ENCODE measurements around the gene RABL6. TPM values are rescaled to one million over a fixed set of nuclear protein-coding genes. Genes with fewer than 3 reads are reported as not detected.

The RABL6 gene
- total RNA-seq, 4 donors from 2014 or later = 54.2 to 70.7 (median 61.0) TPM

- H3K36me3 ChIP-seq = peaks cover 5% of the 10 kb centered on the region
- H3K27me3 ChIP-seq = peaks cover 22% of the 10 kb centered on the region
- H3K4me1 ChIP-seq = peaks cover 53% of the 10 kb centered on the region
- 57% methylated on average over 6 of the region's 43 CpGs for WGBS
- H3K4me3 ChIP-seq = peak overlapping the region; percentile 72
- no peaks in the 10 kb centered on the region for H3K9me3 ChIP-seq
- TF ChIP-seq POLR2A (IDR thresholded peaks at IDR 0.05) = no peak
- no peak for TF ChIP-seq EP300 (IDR thresholded peaks at IDR 0.05)
- no peak for TF ChIP-seq CTCF (IDR thresholded peaks at IDR 0.05)
- no peak overlapping the region for H3K27ac ChIP-seq
- DNase-seq (ENCODE audit: low spot score in 2 of 2) = peak in 1 of 2 donors; percentile 80
Measured at GRCh38 chr9:136849960-136850865, 42.5 kb downstream of the RABL6 start.

DNA sequence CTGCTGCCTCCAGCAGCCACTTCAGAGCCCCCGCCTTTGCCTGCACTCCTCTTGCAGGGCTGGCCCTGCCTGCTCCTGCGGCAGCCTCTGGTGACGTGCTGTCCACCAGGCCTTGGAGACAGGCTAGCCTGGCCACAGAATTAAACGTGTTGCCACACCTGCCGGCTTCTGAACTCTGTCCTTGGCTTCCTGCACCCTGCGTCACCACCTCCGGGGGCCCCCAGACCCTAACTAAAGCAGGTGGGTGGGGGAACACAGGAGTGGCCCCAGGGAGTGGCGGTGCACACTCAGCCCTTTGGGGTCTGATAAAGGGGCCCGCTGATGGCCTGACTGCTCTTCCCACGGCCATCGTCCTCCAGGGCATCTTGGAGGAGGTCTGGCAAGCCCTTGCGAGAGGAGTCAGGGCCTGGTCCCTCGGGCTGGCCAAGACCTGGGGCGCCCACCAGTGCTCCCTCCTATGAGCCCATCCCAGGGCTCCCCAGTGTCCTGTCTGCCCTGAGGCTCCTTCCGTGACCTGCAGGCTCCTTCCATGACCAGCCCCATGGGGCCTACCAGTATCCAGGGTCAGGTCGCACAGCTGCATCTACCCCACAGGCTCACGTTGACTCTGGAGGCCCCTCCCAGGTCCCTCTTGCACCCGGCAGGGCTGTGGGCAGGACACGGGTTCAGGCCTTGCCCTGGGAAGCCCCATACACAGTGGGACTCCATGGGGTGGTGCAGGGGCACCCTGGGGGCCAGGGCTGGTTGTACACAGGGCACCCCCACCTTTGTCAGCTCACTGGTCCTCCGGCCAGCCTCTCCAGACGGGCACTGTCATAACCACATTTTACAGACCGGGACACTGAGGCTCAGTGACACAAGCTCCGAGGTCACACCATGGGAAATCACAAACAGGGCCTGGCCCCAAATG, 43.4 kb downstream of the RABL6 start:
- WGBS = 84% methylated on average over 5 of the region's 23 CpGs
- Histone ChIP-seq H3K4me3 (no peak overlapping the region), H3K9me3 (no peaks in the 10 kb centered on the region), H3K36me3 (peaks cover 5% of the 10 kb centered on the region), H3K4me1 (peaks cover 44% of the 10 kb centered on the region), H3K27ac (no peak overlapping the region), H3K27me3 (peaks cover 13% of the 10 kb centered on the region)
- DNase-seq (ENCODE audit: low spot score in 2 of 2) = no peak
- TF ChIP-seq EP300 (IDR thresholded peaks at IDR 0.05) (no peak), CTCF (IDR thresholded peaks at IDR 0.05) (no peak), POLR2AphosphoS5 (IDR thresholded peaks at IDR 0.05) (no peak), POLR2A (IDR thresholded peaks at IDR 0.05) (no peak)

GRCh38 chr9:136851941-136852663, 44.4 kb downstream of the RABL6 start, which contains the start of gene MAMDC4:
MAMDC4 (plus strand) TSS chr9:136852346; CDS start chr9:136852417, 71 bp downstream.
- Histone ChIP-seq H3K4me1 (peaks cover 35% of the 10 kb centered on the region), H3K4me3 (no peak within 1 kb of the TSS), H3K27me3 (peaks cover 4% of the 10 kb centered on the region), H3K36me3 (peaks cover 5% of the 10 kb centered on the region), H3K9me3 (no peaks in the 10 kb centered on the region), H3K27ac (no peak within 1 kb of the TSS)
- TF ChIP-seq CTCF (IDR thresholded peaks at IDR 0.05) = no peak
- no peak for TF ChIP-seq POLR2AphosphoS5 (IDR thresholded peaks at IDR 0.05)
- TF ChIP-seq EP300 (IDR thresholded peaks at IDR 0.05) = no peak
- TF ChIP-seq POLR2A (IDR thresholded peaks at IDR 0.05) = no peak
- no peak for DNase-seq (ENCODE audit: low spot score in 2 of 2)
- WGBS = 60% methylated on average over 4 of the region's 23 CpGs

GRCh38 chr9:136852664-136853595, 45.2 kb downstream of the RABL6 start:
- WGBS = no CpG with 5 or more reads among the region's 29 CpGs
- H3K27me3 ChIP-seq = no peaks in the 10 kb centered on the region
- no peaks in the 10 kb centered on the region for H3K9me3 ChIP-seq
- H3K4me1 ChIP-seq = peaks cover 28% of the 10 kb centered on the region
- TF ChIP-seq CTCF (IDR thresholded peaks at IDR 0.05) = no peak
- no peak for TF ChIP-seq EP300 (IDR thresholded peaks at IDR 0.05)
- no peak for TF ChIP-seq POLR2A (IDR thresholded peaks at IDR 0.05)
- TF ChIP-seq POLR2AphosphoS5 (IDR thresholded peaks at IDR 0.05) = no peak
- DNase-seq (ENCODE audit: low spot score in 2 of 2) = peak in 1 of 2 donors; percentile 65
- H3K27ac ChIP-seq = no peak overlapping the region
- H3K36me3 ChIP-seq = peaks cover 5% of the 10 kb centered on the region
- no peak overlapping the region for H3K4me3 ChIP-seq

Measured in suprapubic skin (tissue), 4 donors.